HepG2 (cell line): Measurements from ENCODE around the gene BICRAL. TPM values are rescaled to one million over a fixed set of nuclear protein-coding genes. Genes with fewer than 3 reads are reported as not detected.

Experiments
- ARID3A ChIP-seq: IDR thresholded peaks from 2 replicates; pipeline ENCODE4 v1.6.1; 2012; ENCODE audit warnings: low read depth, low read length, improper control_type of control experiment
- ATM ChIP-seq: fragments of 450-650 bp; IDR thresholded peaks from 2 replicates; pipeline ENCODE4 v1.7.1; 2017; ENCODE audit warnings: mild to moderate bottlenecking, borderline replicate concordance
- HNF4G ChIP-seq, 2 experiments: sonication (generic) in 1 of 2; formaldehyde crosslinking in 1 of 2; IDR thresholded peaks; 2 replicates each; pipeline versions ENCODE4 v1.4.0 to v1.6.1; 2011 to 2020; ENCODE audit warnings: borderline replicate concordance in 2 of 2, low read depth in 2 of 2, mild to moderate bottlenecking in 2 of 2, low read length in 1 of 2, missing genetic modification reagents in 1 of 2, moderate library complexity in 1 of 2
- SOX5 ChIP-seq: IDR thresholded peaks from 2 replicates; pipeline ENCODE4 v1.6.1; 2016; ENCODE audit warnings: borderline replicate concordance
- U2AF1 ChIP-seq: fragments of 200-400 bp; formaldehyde crosslinking; optimal IDR thresholded peaks from 2 replicates; pipeline ENCODE3; 2017; ENCODE audit warnings: mild to moderate bottlenecking, low read depth, low read length
- YEATS2 ChIP-seq: sonication (generic); formaldehyde crosslinking; IDR thresholded peaks from 2 replicates; pipeline ENCODE4 v1.4.0; 2020; ENCODE audit warnings: missing genetic modification reagents, borderline replicate concordance
- polyA plus RNA-seq, 8 experiments: library from polyadenylated mRNA; depleted of rRNA in 3 of 8; stranded (reverse) in 7 of 8; unstranded in 1 of 8; fragments of >200 nt; fragmentation: Illumina TruSeq in 4 of 8; extraction: Trizol in 4 of 8; gene quantifications; 2 replicates each; pipeline versions ENCODE4 v1.2.1 to v1.2.3, GENCODE V29; 2011 to 2016; ENCODE audit warnings: low read depth in 4 of 8, missing spikeins in 1 of 8, mixed read lengths in 1 of 8; ENCODE audit not compliant: insufficient read depth in 1 of 8
- total RNA-seq, 5 experiments: library from RNA; depleted of rRNA; stranded (reverse); fragments of >200 nt; fragmentation: Illumina TruSeq; extraction: Trizol; gene quantifications; 2 replicates each; pipeline ENCODE4 v1.2.3, GENCODE V29; 2016; ENCODE audit warnings: low read depth in 1 of 5
- TF ChIP-seq, protein P1 (sequence below): IDR thresholded peaks from 2 replicates; pipeline ENCODE4 v1.4.0; 2020; ENCODE audit warnings: mild to moderate bottlenecking, missing genetic modification reagents
- TF ChIP-seq, protein P2 (sequence below): sonication (generic); formaldehyde crosslinking; IDR thresholded peaks from 2 replicates; pipeline ENCODE4 v1.4.0; 2020; ENCODE audit warnings: missing genetic modification reagents
- TF ChIP-seq, protein P3 (sequence below): sonication (generic); formaldehyde crosslinking; IDR thresholded peaks from 2 replicates; pipeline ENCODE4 v1.4.0; 2020; ENCODE audit warnings: missing genetic modification reagents, borderline replicate concordance
- TF ChIP-seq, protein P4 (sequence below): sonication (generic); formaldehyde crosslinking; IDR thresholded peaks from 2 replicates; pipeline ENCODE4 v1.5.1; 2020; ENCODE audit warnings: mild to moderate bottlenecking, missing genetic modification reagents, moderate library complexity

Gene BICRAL
- total and polyA plus RNA-seq, 2 of the 13 experiments (the other 11 are each of a cell fraction or from before 2014, with no cell fraction given): 5.0 to 13.5 TPM

- TF ChIP-seq, protein P1, sequence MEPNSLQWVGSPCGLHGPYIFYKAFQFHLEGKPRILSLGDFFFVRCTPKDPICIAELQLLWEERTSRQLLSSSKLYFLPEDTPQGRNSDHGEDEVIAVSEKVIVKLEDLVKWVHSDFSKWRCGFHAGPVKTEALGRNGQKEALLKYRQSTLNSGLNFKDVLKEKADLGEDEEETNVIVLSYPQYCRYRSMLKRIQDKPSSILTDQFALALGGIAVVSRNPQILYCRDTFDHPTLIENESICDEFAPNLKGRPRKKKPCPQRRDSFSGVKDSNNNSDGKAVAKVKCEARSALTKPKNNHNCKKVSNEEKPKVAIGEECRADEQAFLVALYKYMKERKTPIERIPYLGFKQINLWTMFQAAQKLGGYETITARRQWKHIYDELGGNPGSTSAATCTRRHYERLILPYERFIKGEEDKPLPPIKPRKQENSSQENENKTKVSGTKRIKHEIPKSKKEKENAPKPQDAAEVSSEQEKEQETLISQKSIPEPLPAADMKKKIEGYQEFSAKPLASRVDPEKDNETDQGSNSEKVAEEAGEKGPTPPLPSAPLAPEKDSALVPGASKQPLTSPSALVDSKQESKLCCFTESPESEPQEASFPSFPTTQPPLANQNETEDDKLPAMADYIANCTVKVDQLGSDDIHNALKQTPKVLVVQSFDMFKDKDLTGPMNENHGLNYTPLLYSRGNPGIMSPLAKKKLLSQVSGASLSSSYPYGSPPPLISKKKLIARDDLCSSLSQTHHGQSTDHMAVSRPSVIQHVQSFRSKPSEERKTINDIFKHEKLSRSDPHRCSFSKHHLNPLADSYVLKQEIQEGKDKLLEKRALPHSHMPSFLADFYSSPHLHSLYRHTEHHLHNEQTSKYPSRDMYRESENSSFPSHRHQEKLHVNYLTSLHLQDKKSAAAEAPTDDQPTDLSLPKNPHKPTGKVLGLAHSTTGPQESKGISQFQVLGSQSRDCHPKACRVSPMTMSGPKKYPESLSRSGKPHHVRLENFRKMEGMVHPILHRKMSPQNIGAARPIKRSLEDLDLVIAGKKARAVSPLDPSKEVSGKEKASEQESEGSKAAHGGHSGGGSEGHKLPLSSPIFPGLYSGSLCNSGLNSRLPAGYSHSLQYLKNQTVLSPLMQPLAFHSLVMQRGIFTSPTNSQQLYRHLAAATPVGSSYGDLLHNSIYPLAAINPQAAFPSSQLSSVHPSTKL (CRISPR knock-in tag): peak; percentile 78
- TF ChIP-seq, protein P2, sequence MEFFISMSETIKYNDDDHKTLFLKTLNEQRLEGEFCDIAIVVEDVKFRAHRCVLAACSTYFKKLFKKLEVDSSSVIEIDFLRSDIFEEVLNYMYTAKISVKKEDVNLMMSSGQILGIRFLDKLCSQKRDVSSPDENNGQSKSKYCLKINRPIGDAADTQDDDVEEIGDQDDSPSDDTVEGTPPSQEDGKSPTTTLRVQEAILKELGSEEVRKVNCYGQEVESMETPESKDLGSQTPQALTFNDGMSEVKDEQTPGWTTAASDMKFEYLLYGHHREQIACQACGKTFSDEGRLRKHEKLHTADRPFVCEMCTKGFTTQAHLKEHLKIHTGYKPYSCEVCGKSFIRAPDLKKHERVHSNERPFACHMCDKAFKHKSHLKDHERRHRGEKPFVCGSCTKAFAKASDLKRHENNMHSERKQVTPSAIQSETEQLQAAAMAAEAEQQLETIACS (CRISPR knock-in tag): no peak; the same call in 1 of the 2 replicates
- TF ChIP-seq, protein P3, sequence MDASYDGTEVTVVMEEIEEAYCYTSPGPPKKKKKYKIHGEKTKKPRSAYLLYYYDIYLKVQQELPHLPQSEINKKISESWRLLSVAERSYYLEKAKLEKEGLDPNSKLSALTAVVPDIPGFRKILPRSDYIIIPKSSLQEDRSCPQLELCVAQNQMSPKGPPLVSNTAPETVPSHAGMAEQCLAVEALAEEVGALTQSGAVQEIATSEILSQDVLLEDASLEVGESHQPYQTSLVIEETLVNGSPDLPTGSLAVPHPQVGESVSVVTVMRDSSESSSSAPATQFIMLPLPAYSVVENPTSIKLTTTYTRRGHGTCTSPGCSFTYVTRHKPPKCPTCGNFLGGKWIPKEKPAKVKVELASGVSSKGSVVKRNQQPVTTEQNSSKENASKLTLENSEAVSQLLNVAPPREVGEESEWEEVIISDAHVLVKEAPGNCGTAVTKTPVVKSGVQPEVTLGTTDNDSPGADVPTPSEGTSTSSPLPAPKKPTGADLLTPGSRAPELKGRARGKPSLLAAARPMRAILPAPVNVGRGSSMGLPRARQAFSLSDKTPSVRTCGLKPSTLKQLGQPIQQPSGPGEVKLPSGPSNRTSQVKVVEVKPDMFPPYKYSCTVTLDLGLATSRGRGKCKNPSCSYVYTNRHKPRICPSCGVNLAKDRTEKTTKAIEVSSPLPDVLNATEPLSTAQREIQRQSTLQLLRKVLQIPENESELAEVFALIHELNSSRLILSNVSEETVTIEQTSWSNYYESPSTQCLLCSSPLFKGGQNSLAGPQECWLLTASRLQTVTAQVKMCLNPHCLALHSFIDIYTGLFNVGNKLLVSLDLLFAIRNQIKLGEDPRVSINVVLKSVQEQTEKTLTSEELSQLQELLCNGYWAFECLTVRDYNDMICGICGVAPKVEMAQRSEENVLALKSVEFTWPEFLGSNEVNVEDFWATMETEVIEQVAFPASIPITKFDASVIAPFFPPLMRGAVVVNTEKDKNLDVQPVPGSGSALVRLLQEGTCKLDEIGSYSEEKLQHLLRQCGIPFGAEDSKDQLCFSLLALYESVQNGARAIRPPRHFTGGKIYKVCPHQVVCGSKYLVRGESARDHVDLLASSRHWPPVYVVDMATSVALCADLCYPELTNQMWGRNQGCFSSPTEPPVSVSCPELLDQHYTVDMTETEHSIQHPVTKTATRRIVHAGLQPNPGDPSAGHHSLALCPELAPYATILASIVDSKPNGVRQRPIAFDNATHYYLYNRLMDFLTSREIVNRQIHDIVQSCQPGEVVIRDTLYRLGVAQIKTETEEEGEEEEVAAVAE (CRISPR knock-in tag): peak; percentile 83
- no peak for TF ChIP-seq ATM
- TF ChIP-seq ARID3A: no peak
- peak; percentile 53; the same call in 1 of the 2 replicates for TF ChIP-seq SOX5
- peak; percentile 87 for TF ChIP-seq YEATS2 (CRISPR knock-in tag)
- TF ChIP-seq U2AF1: peak; percentile 93
- TF ChIP-seq, protein P4, sequence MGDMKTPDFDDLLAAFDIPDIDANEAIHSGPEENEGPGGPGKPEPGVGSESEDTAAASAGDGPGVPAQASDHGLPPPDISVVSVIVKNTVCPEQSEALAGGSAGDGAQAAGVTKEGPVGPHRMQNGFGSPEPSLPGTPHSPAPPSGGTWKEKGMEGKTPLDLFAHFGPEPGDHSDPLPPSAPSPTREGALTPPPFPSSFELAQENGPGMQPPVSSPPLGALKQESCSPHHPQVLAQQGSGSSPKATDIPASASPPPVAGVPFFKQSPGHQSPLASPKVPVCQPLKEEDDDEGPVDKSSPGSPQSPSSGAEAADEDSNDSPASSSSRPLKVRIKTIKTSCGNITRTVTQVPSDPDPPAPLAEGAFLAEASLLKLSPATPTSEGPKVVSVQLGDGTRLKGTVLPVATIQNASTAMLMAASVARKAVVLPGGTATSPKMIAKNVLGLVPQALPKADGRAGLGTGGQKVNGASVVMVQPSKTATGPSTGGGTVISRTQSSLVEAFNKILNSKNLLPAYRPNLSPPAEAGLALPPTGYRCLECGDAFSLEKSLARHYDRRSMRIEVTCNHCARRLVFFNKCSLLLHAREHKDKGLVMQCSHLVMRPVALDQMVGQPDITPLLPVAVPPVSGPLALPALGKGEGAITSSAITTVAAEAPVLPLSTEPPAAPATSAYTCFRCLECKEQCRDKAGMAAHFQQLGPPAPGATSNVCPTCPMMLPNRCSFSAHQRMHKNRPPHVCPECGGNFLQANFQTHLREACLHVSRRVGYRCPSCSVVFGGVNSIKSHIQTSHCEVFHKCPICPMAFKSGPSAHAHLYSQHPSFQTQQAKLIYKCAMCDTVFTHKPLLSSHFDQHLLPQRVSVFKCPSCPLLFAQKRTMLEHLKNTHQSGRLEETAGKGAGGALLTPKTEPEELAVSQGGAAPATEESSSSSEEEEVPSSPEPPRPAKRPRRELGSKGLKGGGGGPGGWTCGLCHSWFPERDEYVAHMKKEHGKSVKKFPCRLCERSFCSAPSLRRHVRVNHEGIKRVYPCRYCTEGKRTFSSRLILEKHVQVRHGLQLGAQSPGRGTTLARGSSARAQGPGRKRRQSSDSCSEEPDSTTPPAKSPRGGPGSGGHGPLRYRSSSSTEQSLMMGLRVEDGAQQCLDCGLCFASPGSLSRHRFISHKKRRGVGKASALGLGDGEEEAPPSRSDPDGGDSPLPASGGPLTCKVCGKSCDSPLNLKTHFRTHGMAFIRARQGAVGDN (CRISPR knock-in tag): peak; percentile 99
- TF ChIP-seq HNF4G (IDR thresholded peaks at IDR 0.05; ENCODE audit: borderline replicate concordance, low read depth, low read length): no peak
- 0 out of 2 replicates have a peak, but pooled peaks have one; percentile 9 for TF ChIP-seq HNF4G (CRISPR knock-in tag; IDR thresholded peaks at IDR 0.05; ENCODE audit: borderline replicate concordance, low read depth)
Measured at GRCh38 chr6:42890311-42891198, 108.7 kb downstream of the BICRAL start (continued).
